Transverse colon (tissue), 4 donors: Measurements from ENCODE around the gene KCTD21.

Experiments used
- CTCF ChIP-seq, 5 experiments: fragments of 200-600 bp in 3 of 5; fragments of 450-650 bp in 2 of 5; sonication (generic) in 3 of 5; IDR thresholded peaks; 1 replicate in 2 of 5; 2 replicates in 3 of 5; pipeline ENCODE4 v1.5.1; 2016 to 2017; ENCODE audit warnings: antibody characterized with exemption in 5 of 5, inconsistent platforms in 3 of 5, mild to moderate bottlenecking in 2 of 5, moderate library complexity in 1 of 5
- EP300 ChIP-seq: sonication (generic); formaldehyde crosslinking; IDR thresholded peaks from one replicate; pipeline ENCODE4 v1.6.1; 2017; ENCODE audit warnings: antibody characterized with exemption, low read depth
- POLR2A ChIP-seq: fragments of 450-650 bp; IDR thresholded peaks from one replicate; pipeline ENCODE4 v1.6.1; 2016; ENCODE audit warnings: antibody characterized with exemption, mild to moderate bottlenecking, moderate library complexity
- POLR2AphosphoS5 ChIP-seq, 3 donors: sonication (generic); formaldehyde crosslinking; IDR thresholded peaks; one replicate each; pipeline ENCODE4 v1.6.1; 2016; ENCODE audit warnings: antibody characterized with exemption in 3 of 3

GRCh38 chr11:78163828-78164227 lies 24.6 kb downstream of the KCTD21 start:
- TF ChIP-seq CTCF (IDR thresholded peaks at IDR 0.05) (no peak), POLR2AphosphoS5 (IDR thresholded peaks at IDR 0.05) (no peak), POLR2A (no peak), EP300 (no peak)
